Gastroesophageal sphincter (tissue), 4 donors: Measurements from ENCODE around the gene RNF146. TPM values are rescaled to one million over a fixed set of nuclear protein-coding genes. Genes with fewer than 3 reads are reported as not detected.

Experiments used
- ATAC-seq: fragments of 150-250 bp; one replicate; pipeline ENCODE4 v1.9.1; 2016; ENCODE audit warnings: mild to moderate bottlenecking, moderate library complexity
- H3K27ac ChIP-seq, 4 donors: fragments of 200-600 bp; sonication (generic) in 3 of 4; 1 replicate in 3 of 4; 2 replicates in 1 of 4; pipeline ENCODE4 v1.5.1; 2016 to 2019
- H3K27me3 ChIP-seq: fragments of 200-600 bp; sonication (generic); one replicate; pipeline ENCODE4 v1.5.1; 2019
- H3K36me3 ChIP-seq, 2 donors: fragments of 200-600 bp; sonication (generic); one replicate each; pipeline ENCODE4 v1.5.1; 2019; ENCODE audit warnings: control low read depth in 1 of 2
- H3K4me1 ChIP-seq, 3 donors: fragments of 200-600 bp; sonication (generic); 1 replicate in 2 of 3; 2 replicates in 1 of 3; pipeline ENCODE4 v1.5.1; 2016 to 2019; ENCODE audit warnings: control low read depth in 2 of 3
- H3K4me3 ChIP-seq, 2 donors: fragments of 200-600 bp; sonication (generic); one replicate each; pipeline ENCODE4 v1.5.1; 2019; ENCODE audit warnings: mild to moderate bottlenecking in 1 of 2, moderate library complexity in 1 of 2
- H3K9me3 ChIP-seq, 3 donors: fragments of 200-600 bp; sonication (generic); one replicate each; pipeline ENCODE4 v1.5.1; 2017 to 2019; ENCODE audit warnings: control low read depth in 2 of 3
- EP300 ChIP-seq: sonication (generic); formaldehyde crosslinking; IDR thresholded peaks from one replicate; pipeline ENCODE4 v1.6.1; 2017; ENCODE audit warnings: antibody characterized with exemption, mild to moderate bottlenecking
- POLR2A ChIP-seq, 2 donors: fragments of 450-650 bp; IDR thresholded peaks; one replicate each; pipeline ENCODE4 v1.6.1; 2017; ENCODE audit warnings: antibody characterized with exemption in 2 of 2, mild to moderate bottlenecking in 2 of 2, moderate library complexity in 1 of 2
- POLR2AphosphoS5 ChIP-seq: sonication (generic); formaldehyde crosslinking; IDR thresholded peaks from one replicate; pipeline ENCODE4 v1.6.1; 2017; ENCODE audit warnings: antibody characterized with exemption
- WGBS, 2 donors: methylation state at CpG; one replicate each; pipeline ENCODE4 v1.1.5; 2018; ENCODE audit warnings: low coverage in 1 of 2; 5-methylcytosine and 5-hydroxymethylcytosine counted together
- total RNA-seq, 4 donors: library from RNA; depleted of rRNA; stranded (reverse); fragments of >200 nt; gene quantifications; one replicate each; pipeline ENCODE4 v1.1.0, GENCODE V29; 2016
- TF ChIP-seq, protein P1 (sequence below), 4 experiments: fragments of 200-600 bp in 2 of 4; fragments of 450-650 bp in 2 of 4; sonication (generic) in 1 of 4; IDR thresholded peaks; one replicate each; pipeline ENCODE4 v1.5.1; 2017 to 2019; ENCODE audit warnings: antibody characterized with exemption in 4 of 4, mild to moderate bottlenecking in 2 of 4, moderate library complexity in 2 of 4

Gene RNF146
- total RNA-seq, 4 donors from 2014 or later = 53.4 to 88.9 (median 65.8) TPM

- TF ChIP-seq POLR2AphosphoS5 (no peak), POLR2A (IDR thresholded peaks at IDR 0.05) (no peak), EP300 (no peak)
- TF ChIP-seq, protein P1, sequence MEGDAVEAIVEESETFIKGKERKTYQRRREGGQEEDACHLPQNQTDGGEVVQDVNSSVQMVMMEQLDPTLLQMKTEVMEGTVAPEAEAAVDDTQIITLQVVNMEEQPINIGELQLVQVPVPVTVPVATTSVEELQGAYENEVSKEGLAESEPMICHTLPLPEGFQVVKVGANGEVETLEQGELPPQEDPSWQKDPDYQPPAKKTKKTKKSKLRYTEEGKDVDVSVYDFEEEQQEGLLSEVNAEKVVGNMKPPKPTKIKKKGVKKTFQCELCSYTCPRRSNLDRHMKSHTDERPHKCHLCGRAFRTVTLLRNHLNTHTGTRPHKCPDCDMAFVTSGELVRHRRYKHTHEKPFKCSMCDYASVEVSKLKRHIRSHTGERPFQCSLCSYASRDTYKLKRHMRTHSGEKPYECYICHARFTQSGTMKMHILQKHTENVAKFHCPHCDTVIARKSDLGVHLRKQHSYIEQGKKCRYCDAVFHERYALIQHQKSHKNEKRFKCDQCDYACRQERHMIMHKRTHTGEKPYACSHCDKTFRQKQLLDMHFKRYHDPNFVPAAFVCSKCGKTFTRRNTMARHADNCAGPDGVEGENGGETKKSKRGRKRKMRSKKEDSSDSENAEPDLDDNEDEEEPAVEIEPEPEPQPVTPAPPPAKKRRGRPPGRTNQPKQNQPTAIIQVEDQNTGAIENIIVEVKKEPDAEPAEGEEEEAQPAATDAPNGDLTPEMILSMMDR (IDR thresholded peaks at IDR 0.05) = no peak
These were observed 23.2 kb upstream of the RNF146 start for GRCh38 chr6:127243501-127243900.

DNA sequence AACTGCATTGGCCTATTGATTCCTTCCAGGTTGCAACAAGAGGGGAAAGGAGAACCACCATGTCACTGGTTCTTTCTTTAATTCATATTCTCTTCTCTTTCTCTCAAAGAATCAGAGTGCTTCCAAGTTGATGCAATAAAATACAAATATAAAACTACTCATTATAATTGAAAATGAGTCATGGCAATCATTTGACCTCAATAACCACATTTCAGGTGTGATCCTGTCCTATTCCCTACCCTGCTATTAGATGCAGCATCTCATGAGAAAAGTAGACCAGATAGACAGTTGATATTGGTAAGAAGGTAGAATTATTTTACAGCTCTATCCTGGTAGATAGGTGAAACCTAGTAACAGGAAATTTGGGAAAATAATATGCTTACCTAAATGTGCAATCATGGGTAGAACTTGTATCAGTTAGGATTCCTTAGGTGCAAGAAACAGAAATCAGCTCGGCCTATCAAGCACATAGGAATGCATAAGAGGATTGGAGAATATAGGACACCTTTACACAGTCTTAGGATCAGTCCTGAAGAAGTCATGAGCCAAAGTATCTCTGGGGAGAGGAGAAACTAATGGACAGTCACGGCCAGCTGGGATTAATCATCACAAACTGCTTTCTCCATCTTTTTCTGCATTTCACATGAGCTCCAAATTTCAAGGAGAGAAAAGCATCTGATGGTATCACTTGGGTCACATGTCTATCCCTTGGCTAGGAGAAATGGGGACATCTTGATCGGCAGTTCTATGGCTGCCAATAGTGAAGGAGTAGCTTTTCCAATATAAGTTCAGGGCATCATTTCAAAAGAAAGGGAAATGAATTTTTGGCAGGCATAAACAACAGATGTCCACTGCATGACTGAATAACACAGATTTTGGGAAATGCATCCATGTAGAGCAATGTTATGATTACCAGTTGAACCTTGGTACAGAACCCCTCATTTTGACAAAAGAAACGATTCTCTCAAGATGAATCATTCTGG, 19.3 kb upstream of the RNF146 start:
- Histone ChIP-seq H3K9me3 (no peaks in the 10 kb centered on the region), H3K4me1 (no peaks in the 10 kb centered on the region), H3K27me3 (no peaks in the 10 kb centered on the region), H3K27ac (no peak overlapping the region), H3K36me3 (no peaks in the 10 kb centered on the region), H3K4me3 (no peak overlapping the region)
- ATAC-seq = peak; percentile 48
- TF ChIP-seq POLR2A (IDR thresholded peaks at IDR 0.05) (no peak), POLR2AphosphoS5 (no peak), EP300 (no peak)
- TF ChIP-seq, protein P1 (IDR thresholded peaks at IDR 0.05) = no peak
- WGBS, 2 donors = 58 to 86% methylated on average over 3 to 4 of the region's 4 CpGs

More at GRCh38 chr6:127243501-127243900, 23.2 kb upstream of the RNF146 start:
- Histone ChIP-seq H3K27me3 (no peaks in the 10 kb centered on the region), H3K4me3 (no peak overlapping the region), H3K9me3 (no peaks in the 10 kb centered on the region), H3K4me1 (no peaks in the 10 kb centered on the region), H3K27ac (no peak overlapping the region), H3K36me3 (no peaks in the 10 kb centered on the region)
- no peak for ATAC-seq
- 69 to 100% methylated on average over 1 of the region's 1 CpG for WGBS, 2 donors

- no peak for ATAC-seq
- Histone ChIP-seq H3K4me3 (no peak overlapping the region), H3K27ac (no peak overlapping the region), H3K36me3 (no peaks in the 10 kb centered on the region), H3K9me3 (no peaks in the 10 kb centered on the region), H3K4me1 (no peaks in the 10 kb centered on the region), H3K27me3 (no peaks in the 10 kb centered on the region)
- 75 to 100% methylated on average over 1 of the region's 1 CpG for WGBS, 2 donors
- TF ChIP-seq POLR2AphosphoS5 = no peak
- TF ChIP-seq POLR2A (IDR thresholded peaks at IDR 0.05) = no peak
- no peak for TF ChIP-seq EP300
- TF ChIP-seq, protein P1 (IDR thresholded peaks at IDR 0.05) = no peak
These were observed 17.0 kb upstream of the RNF146 start for GRCh38 chr6:127249621-127250020.

GRCh38 chr6:127255286-127255685, 11.4 kb upstream of the RNF146 start:
- Histone ChIP-seq H3K4me1 (no peaks in the 10 kb centered on the region), H3K36me3 (no peaks in the 10 kb centered on the region), H3K9me3 (no peaks in the 10 kb centered on the region), H3K27me3 (no peaks in the 10 kb centered on the region), H3K27ac (no peak overlapping the region), H3K4me3 (no peak overlapping the region)
- 100% methylated on average over 1 of the region's 6 CpGs; no CpG with 5 or more reads in 1 of the 2 donors for WGBS, 2 donors
- TF ChIP-seq POLR2AphosphoS5 (no peak), EP300 (no peak), POLR2A (IDR thresholded peaks at IDR 0.05) (no peak)
- TF ChIP-seq, protein P1 (IDR thresholded peaks at IDR 0.05) = no peak
- ATAC-seq = no peak
